CD1c-positive myeloid dendritic cell (primary cell): Measurements from ENCODE around the gene CCL5.

Experiments
- DNase-seq: peaks from one replicate; pipeline ENCODE4 v3.0.0-alpha.2; 2016; ENCODE audit errors: extremely low spot score

The CCL5 gene

GRCh38 chr17:35867574-35867973 is 12.6 kb downstream of the CCL5 start:
- DNase-seq, result no peak

GRCh38 chr17:35866341-35866950 is 13.7 kb downstream of the CCL5 start:
- no peak for DNase-seq

DNA sequence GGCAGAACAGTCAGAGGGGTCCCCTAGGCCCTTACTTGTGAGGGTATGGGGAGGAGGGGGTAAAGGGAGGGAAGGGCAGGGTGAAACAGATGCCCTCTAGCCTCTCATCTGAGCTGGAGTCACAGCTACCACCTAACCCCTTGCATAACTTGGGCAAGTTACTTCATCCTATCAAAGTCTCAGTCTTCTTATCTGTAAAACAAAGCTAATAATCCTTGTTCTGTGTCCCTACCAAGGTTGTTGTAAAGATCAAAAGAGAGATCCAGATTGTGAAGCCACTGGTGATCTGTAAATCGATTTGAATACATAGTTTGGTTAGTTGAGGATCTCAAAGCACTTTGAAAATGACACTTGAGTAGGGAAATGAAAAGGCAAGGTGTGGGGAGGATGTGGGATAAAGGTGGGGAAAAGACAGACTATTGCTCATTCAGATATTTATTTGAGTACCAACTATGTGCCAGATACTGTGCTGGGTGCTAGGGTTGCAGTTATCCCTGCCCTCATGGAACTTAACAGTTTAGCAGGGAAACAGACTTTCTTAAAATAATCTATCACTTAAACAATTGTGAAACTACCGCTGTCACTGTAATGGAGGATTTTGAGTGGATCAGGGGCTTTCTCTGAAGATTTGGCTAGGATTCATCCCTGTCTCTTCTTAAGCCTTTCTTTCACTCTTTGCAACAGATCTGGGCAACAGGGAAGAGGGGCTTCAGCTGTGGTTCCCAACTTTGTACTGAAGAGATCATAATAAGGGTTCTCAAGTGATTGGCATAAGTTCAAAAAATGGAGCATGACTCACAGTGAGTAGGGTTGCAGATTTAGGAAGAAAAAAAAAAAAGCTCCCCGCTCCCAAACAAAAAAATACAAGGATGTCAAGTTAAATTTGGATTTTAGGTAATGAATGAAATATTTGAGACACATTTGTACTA is 14.5 kb downstream of the CCL5 start:
- DNase-seq, result no peak

DNA sequence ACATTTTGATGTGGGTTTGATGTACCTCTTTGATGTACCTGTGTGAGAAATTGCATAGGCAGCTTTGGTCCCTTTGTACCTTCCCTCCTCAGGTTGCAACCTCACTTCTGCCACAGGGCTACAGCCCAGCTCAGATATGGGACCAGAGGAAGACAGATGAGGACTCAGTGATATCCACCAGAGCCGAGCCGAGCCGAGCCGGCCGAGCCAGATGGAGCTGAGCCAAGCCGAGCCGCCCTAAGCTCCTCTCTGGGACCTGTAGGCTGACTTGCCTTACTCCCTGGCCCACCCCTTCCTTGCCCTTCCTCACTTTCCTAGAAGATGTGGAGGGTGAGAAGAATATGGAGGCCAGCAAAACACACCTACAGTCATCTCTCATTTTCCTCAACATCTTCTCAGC is 15.3 kb downstream of the CCL5 start:
- no peak for DNase-seq

DNA sequence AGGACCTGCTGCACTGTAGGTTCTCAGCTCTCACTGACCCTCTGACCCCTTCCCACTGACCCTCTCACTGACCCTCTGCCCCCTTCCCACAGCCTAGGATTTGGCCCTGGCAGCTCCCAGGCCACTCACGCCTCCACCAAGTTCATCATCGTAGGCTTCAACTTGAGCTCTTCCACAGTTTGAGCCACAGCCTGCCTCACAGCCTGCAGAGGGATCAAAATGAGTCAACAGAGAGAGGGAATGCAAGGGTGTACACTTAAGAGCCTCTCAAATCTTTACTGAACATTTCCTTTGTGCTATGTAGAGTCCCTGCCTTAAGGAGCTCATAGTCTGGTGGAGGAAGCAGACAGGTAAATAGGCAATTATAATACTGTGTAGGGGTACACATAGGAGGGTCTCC is 23.6 kb downstream of the CCL5 start:
- no peak for DNase-seq

GRCh38 chr17:35855965-35856364 is 24.2 kb downstream of the CCL5 start:
- DNase-seq, result no peak

DNA sequence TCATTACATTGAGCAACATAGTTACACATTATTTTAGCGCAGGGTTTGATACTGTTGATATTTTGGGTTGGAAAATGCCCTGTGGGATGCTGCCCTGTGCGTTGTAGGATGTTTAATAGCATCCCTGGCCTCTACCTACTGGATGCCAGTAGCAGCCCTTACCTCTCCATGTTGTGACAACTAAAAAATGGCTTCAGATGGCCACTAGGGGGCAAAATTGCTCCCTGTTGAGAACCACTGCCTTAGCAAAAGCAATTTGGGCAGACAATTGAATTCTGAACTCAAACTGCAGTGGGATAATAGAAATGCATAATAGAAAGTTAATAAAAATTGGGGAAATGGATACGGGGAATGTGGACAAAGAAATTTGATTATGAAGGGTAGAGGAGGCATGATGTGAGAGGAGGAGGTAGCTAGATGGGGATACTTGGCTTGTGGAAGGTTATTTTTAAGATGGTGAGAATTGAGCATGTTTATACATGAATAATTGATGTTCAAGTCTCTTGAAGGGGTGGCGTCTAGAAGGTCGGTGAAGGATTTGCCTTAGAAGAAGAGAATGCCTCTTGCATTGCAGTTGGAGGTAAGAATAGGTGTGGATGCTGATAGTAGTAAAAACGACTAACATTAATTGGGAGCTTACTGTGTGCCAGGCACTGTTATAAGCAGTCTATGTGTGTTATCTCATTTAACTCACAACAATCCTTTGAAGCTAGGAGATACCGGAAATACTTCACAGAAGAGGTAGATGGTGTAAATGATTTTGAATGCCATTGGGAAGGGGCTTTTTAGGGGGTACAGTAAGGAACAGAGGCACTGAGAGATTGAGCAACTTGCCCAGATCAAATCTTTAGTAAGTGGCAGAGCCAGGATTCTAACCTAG is 30.5 kb downstream of the CCL5 start:
- DNase-seq, result peak; percentile 73

DNA sequence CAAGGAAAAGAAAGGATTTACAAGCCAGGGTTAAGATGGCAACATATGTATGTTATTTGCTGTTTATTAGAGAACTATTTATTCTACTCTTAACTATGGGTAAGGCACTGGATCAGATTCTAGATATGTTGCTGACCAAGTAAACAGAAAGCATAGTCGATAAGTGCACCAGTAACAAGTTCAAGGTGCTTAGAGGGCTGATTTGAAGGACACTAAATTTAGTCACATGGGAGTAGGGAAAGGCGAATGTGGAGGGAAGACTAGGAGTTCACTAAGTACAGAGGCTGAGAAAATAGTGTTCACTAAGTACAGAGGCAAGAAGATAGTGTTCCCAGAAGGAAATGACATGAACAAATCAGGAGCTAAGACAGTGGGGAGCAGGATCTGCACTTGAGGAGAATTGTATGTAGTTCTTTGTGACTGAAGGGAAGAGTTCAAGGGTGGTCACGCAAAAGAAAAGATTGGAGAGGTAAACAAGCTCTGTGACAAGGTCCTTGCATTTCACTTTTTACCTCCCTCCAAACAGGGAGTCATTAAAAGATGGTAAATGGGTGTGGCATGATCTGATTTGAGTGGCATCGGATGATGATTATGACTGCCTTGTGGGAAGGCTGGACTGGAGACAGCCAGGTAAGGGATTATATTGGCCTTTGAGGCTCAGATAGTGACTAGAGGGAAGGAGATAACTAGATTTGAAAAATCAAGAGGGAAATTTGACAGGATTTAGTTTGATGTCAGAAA is 32.4 kb downstream of the CCL5 start:
- DNase-seq, result no peak

- no peak for DNase-seq
Observed at GRCh38 chr17:35847006-35847405, 33.2 kb downstream of the CCL5 start.

GRCh38 chr17:35846055-35846809 is 33.9 kb downstream of the CCL5 start:
- no peak for DNase-seq

- no peak for DNase-seq
Observed at GRCh38 chr17:35844547-35844946, 35.6 kb downstream of the CCL5 start.

- no peak for DNase-seq
Observed at GRCh38 chr17:35843698-35844097, 36.5 kb downstream of the CCL5 start.

GRCh38 chr17:35842239-35842638 is 37.9 kb downstream of the CCL5 start:
- DNase-seq, result no peak

DNA sequence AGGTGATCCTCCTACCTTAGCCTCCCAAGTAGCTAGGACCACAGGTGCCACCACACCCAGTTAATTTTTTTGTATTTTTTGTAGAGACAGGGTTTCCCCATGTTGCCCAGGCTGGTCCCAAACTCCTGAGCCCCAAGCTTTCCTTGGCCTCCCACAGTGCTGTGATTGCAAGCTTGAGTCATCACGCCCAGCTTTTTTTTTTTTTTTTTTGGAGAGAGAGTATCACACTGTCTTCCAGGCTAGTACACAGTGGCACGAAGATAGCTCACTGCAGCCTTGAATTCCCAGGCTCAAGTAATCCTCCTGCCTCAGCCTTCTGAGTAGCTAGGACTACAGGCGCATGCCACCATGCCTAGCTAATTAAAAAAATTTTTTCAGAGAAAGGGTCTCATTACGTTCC is 38.7 kb downstream of the CCL5 start:
- no peak for DNase-seq

GRCh38 chr17:35841101-35841500 is 39.1 kb downstream of the CCL5 start:
- DNase-seq, result no peak

DNA sequence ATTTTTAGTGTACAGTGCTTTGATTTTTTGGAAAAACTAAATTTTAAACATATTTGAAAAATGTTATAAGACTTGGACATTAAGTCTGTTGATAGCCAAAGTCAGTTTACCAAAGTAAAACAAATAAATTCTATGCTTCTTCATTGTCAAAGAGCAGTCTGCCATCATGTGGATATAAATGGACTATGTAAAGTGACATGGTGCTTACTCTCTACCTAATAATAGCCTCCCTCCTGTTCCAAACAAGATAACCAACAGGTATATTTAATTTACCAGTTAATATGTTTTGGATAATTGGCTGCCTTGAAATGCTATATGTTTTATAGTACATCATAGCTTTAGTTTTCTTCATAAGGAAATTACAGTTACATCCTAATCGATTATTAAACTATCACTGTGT is 55.0 kb downstream of the CCL5 start:
- DNase-seq, result no peak
